Suppressor macrophage treated with lipopolysaccharide for 4 hours (primary cell): ENCODE results near the gene OR5F1.

Experiments
- DNase-seq: peaks from one replicate; pipeline ENCODE4 v3.0.0-alpha.2; 2020

The OR5F1 gene

GRCh38 chr11:55994525-55994924, at the start of gene OR5F1:
TSS of gene OR5F1 (minus strand) at chr11:55994625. CDS start at chr11:55994625, 0 bp downstream.
- no peak for DNase-seq

- DNase-seq: no peak
Observed at GRCh38 chr11:56027354-56027753, 32.9 kb upstream of the OR5F1 start, which contains the start of gene OR5AS1. TSS of gene OR5AS1 (plus strand) at chr11:56027654. CDS start at chr11:56030419, 2,765 bp downstream.

- DNase-seq: no peak
Observed at GRCh38 chr11:56013805-56014204, 19.4 kb upstream of the OR5F1 start.

- no peak for DNase-seq
Observed at GRCh38 chr11:56010716-56011115, 16.3 kb upstream of the OR5F1 start.

GRCh38 chr11:55970935-55971334, 23.5 kb downstream of the OR5F1 start:
- no peak for DNase-seq

GRCh38 chr11:55969845-55970244, 24.6 kb downstream of the OR5F1 start, which contains the start of gene OR10AG1:
TSS of gene OR10AG1 (minus strand) at chr11:55969945. CDS start at chr11:55969907, 38 bp downstream.
- no peak for DNase-seq

GRCh38 chr11:55967914-55968313, 26.5 kb downstream of the OR5F1 start:
- no peak for DNase-seq

GRCh38 chr11:55966391-55966790, 28.0 kb downstream of the OR5F1 start:
- no peak for DNase-seq

GRCh38 chr11:55956521-55956920, 37.9 kb downstream of the OR5F1 start:
- no peak for DNase-seq

- no peak for DNase-seq
Observed at GRCh38 chr11:55949330-55949729, 45.1 kb downstream of the OR5F1 start.
